Stimulated activated CD8-positive, alpha-beta memory T cell treated with anti-CD3 and anti-CD28 coated beads, Interleukin-7, amount 100 ng/mL, for 1 hour (primary cell): ENCODE measurements around the gene SUN1.
"Not testable (repeated sequence)": the region's sequence is repeated elsewhere in the genome, so short reads cannot be mapped to it uniquely, and the experiment has no call there.

ENCODE experiments used
- DNase-seq, 2 donors: peaks; one replicate each; pipeline ENCODE4 v3.0.0-alpha.2; 2020; ENCODE audit warnings: low read depth in 2 of 2

Gene SUN1

DNA sequence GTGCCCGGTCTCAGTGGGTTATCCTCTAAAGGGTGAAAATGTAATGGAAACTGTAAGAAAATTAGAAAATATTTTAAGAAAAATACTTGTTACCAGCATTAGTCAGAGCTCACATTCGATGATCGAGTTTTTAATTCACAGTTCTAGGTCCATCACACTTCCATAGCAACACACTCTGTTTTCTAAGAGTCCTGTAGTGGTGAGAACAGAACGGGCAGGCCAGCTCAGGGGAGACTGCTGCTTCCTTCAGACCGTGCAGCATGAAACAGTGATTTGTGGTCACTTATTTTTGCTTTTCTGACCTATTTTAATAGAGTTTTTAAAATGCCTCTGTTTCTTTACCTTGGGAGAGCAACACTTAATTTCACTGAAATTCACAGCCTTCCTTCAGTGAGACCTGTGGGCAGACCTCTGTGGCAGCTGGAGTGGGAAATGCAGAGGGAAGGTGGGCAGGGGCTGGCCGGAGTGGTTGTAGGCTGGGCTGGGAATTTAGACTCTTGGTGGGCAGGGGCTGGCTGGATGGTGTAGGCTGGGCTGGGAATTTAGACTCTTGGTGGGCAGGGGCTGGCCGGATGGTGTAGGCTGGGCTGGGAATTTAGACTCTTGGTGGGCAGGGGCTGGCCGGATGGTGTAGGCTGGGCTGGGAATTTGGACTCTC is 1.5 kb downstream of the SUN1 start:
- DNase-seq: no peak

DNA sequence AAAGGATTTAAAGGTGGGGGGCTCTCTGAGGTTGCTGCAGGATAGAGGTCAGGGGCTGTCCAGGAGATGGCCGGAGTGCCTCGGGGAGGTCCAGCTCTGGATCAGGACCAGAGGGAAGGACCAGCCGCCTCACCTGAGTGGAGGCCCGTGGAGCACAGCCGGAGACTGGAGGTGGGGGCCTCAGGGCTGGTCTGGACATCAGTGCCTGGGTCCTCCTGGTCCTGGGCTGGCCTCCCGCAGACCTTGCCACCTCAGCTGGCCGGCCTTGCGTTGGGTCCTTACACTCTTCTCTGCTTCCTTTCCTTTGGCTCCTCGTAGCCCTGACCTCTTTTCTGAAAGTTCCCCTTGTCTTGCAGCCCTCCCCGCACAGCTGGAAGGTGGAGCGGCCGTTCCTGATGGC is 2.0 kb downstream of the SUN1 start:
- DNase-seq: no peak

GRCh38 chr7:835021-835420 is 2.7 kb downstream of the SUN1 start:
- DNase-seq: no peak

GRCh38 chr7:835485-836401 is 3.5 kb downstream of the SUN1 start:
- DNase-seq: no peak

DNA sequence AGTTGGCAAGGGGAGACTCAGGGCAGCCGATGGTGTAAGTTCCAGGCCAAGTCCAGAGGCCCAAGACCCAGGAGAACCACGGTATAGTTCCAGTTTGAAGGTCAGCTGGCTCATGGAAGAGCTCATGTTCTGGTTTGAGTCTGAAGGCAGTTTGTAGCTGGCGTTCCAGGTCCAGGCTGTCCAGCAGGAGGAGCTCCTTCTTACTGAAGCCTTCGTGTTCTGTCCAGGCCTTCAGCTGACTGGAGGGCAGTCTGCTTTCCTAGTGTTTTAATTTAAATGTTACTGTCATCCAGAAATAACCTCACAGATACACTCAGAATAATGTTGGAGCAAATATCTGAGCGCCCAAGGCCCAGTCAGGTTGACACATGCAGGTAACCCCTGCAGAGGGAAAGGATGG is 4.2 kb downstream of the SUN1 start:
- DNase-seq: no peak

DNA sequence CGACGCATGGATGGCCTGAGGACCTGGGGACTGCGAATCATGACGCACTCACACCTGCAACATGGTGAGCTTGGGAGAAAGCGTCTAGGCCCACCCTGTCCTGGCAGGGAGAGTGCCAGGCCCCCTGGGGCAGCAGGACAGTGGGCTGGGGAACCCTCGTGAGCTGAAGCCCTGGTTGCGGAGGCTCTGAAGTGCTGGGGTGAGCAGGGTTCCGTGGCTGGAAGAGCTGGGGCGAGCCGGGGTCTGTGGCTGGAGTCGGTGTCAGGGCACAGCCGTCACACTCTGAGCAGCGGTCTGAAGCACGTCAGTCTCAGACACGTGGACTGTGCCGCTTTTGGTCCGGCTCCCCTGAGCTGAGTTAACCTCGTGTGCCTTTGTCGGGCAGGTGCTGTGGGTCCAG is 4.7 kb downstream of the SUN1 start:
- DNase-seq: no peak

DNA sequence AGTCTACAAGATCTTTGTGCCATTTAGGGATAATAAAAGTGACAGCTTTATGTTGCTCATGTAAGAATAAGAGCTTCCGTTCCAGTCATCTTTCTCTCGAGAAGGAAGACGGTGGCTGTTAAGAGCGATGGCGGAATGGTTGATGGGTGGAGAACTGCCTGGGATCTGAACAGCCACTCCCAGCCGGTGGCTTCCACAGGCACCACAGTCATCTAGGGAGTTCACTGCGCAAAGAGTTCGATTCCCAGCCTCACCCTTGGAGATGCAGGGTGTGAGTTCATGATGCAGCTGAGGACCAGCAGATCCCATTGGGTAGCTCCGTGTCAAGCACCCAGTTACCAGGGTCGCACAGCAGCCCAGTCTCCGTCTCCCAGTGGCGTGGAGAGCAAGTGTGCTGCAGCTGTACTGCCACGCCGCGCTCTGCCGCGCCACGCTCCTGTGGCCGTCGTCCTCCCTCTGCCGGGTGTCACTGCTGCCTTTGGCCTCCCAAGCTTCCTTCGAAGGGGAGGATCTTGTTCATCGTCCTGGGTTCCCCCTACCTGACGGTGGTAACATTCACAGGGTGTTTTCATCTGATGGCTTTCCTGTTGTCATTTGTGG is 7.8 kb downstream of the SUN1 start:
- DNase-seq: no peak

- no peak for DNase-seq
These were observed 9.7 kb downstream of the SUN1 start for GRCh38 chr7:841943-842342.

GRCh38 chr7:842431-843031 is 10.3 kb downstream of the SUN1 start:
- no peak for DNase-seq

- no peak for DNase-seq
These were observed 11.0 kb downstream of the SUN1 start for GRCh38 chr7:843230-843629.

GRCh38 chr7:844043-844442 is 11.8 kb downstream of the SUN1 start:
- DNase-seq: no peak

DNA sequence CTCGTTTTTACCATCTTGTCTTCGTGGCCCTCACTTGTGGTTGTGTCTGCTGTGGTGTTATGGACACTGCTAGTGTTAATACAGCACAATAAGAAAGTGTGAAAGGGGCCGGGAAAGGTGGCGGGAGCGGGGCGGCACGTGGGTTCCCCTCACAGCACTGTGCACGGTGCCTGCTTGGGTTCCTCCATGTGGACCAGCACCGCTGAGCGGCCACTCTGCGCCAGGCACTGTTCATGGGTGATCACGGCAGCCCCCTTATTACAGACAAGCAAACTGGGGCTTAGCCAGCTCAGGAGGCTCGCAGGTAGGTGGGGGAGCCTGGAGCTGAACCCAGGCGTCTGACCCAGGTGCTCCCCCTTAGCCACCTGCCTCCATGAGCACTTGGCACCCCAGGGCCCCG is 12.2 kb downstream of the SUN1 start:
- DNase-seq: no peak

DNA sequence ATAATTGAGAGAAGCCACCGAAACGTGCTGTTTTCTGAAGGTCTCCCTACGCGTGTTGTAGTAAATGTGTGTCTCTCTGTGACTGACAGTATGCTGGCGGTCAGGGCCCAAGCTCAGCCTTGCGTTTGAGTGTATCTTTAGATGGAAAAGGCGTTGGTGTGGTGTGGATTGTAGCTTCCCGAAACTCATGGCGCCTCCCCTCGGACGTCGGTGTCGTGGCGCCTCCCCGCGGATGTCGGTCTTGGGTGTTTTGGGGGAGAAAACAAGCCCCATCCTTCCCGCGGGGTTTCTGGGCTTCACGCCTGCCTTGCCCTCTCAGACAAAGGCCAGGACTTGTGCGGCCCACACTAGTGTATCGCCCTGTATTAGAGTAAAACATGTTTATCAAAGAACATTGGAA is 12.8 kb downstream of the SUN1 start:
- no peak for DNase-seq

DNA sequence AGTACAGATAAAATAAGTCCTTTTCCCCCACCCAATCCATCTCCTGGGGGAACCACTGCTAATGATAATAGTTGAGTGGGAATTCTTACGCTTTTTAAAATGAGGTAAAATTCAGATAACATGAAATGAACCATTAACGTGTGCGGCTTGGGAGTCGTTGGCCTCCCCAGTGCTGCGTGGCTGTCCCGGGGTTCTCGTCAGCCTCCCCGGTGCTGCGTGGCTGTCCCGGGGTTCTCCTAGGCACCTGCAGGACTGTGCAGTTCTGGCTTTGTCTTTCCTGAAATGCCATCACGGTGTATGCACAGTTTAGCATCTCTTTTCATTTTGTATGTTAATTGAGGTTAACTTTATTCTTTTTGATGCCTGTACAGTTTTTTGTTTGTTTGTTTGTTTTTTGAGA is 13.5 kb downstream of the SUN1 start:
- DNase-seq: no peak

GRCh38 chr7:846958-847650 is 14.8 kb downstream of the SUN1 start:
- DNase-seq: not testable (repeated sequence)

GRCh38 chr7:847728-848127 is 15.5 kb downstream of the SUN1 start:
- DNase-seq: not testable (repeated sequence)

GRCh38 chr7:849145-849544 is 16.9 kb downstream of the SUN1 start:
- DNase-seq: no peak

DNA sequence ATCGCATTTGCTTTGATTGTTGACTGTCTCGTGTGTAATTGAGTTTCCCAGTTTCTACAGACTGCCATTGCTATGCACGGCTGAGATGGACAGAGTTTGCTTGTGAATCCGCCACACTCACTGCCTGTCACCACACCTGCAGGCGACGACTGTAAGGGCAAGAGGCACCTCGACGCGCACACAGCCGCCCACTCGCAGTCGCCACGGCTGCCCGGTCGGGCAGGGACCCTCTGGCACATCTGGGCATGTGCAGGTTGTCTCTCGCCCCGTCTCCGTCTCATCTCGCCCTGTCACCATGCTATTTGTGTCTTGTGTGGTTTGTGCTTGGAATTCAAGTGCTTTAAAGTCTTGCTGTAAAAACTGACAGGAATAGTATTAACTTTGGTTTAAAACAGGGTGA is 17.5 kb downstream of the SUN1 start:
- no peak for DNase-seq

GRCh38 chr7:851204-851603 is 18.9 kb downstream of the SUN1 start:
- no peak for DNase-seq

- no peak for DNase-seq
These were observed 21.3 kb downstream of the SUN1 start for GRCh38 chr7:853366-854117.

DNA sequence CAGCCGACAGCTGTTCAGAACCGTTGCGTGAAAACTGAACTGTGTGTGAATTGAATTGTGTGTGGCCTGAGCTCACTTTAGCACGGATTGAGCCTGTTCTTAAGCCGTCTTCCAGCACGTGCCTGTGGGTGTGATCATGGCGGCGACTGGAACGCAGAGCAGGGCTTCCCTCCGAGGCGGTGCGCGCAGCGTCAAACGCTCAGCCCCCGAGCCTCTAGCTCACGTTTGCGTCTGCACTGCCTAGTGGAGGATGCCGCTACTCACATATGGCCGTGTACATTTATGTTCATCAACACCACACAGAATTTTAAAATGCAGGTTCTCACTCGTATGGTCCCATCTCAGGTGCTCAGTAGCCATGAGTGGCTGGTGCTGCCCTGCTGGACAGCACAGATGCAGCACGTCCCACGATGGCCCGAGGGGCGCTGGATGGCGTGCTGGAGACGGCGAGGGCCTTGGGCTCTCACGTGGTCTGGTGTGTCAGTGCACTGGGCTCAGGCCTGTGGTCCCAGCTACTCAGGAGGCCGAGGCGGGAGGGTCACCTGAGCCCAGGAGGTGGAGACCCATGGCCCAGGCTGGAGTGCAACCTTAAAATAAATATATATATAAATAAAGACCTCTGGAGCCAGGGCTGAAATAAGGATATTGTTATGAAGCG is 22.0 kb downstream of the SUN1 start:
- no peak for DNase-seq
